GF-D8 (cell line): ENCODE results near the gene PLCG2.

Source experiments
- DNase-seq: peaks from one replicate; lab custom pipeline; 2025; lab: John Stamatoyannopoulos, UW

Gene PLCG2

GRCh38 chr16:81878529-81878928 is 99.4 kb downstream of the PLCG2 start:
- DNase-seq: no peak

GRCh38 chr16:81879625-81880024 is 100.5 kb downstream of the PLCG2 start:
- no peak for DNase-seq

GRCh38 chr16:81880816-81881215 is 101.7 kb downstream of the PLCG2 start:
- DNase-seq: no peak

GRCh38 chr16:81881228-81881627 is 102.1 kb downstream of the PLCG2 start:
- DNase-seq: no peak

- no peak for DNase-seq
These were observed 103.5 kb downstream of the PLCG2 start for GRCh38 chr16:81882559-81882958.

DNA sequence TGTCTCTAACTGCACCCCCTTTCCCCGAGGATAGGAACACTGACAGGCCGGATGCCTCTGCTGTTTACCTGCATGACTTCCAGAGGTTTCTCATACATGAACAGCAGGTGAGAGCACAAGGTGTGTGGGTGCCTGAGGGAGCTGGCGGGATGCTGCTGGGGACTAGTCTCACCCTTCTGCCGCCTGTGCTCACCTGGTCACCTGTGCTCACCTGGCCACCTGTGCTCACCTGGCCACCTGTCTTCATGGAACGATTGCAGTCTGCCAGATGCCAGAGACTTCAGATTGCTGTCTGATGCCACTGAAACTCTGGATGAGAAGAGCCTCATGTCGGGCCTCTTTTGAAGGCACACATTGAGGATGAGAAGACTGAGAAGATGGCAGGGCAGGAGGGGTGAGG is 104.1 kb downstream of the PLCG2 start:
- no peak for DNase-seq

DNA sequence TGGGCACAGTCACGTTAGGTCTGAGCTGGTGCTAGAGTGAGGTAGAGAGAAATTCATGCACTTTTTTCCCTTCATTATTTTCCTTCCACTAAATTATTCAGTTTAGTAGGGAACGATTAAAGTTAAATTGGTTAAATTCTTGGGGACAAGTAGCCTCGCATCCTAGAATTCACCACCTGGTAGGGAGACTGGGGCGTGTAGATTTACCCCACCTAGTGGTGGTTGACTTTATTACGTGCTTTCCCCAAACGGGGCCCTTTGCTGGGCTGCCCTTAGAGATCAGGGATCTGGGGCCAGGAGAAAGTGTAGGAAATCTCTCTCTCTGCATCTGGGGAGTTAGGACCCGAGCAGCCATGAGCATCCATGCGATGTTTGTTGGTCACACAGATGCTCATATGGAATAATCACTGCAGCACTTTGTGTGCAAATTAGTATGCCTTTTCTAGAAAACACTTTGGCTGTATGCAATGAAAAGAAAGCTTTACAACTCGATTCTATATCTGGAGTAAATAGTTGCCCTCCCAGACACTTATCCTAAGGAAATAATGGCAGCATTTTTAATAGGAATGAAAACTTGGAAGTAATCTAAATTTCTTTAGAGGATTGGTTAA is 107.0 kb downstream of the PLCG2 start:
- DNase-seq: no peak

- no peak for DNase-seq
These were observed 109.7 kb downstream of the PLCG2 start for GRCh38 chr16:81888520-81889394.

- DNase-seq: no peak
These were observed 112.8 kb downstream of the PLCG2 start for GRCh38 chr16:81891736-81892364.

- DNase-seq: no peak
These were observed 115.5 kb downstream of the PLCG2 start for GRCh38 chr16:81894592-81894991.

DNA sequence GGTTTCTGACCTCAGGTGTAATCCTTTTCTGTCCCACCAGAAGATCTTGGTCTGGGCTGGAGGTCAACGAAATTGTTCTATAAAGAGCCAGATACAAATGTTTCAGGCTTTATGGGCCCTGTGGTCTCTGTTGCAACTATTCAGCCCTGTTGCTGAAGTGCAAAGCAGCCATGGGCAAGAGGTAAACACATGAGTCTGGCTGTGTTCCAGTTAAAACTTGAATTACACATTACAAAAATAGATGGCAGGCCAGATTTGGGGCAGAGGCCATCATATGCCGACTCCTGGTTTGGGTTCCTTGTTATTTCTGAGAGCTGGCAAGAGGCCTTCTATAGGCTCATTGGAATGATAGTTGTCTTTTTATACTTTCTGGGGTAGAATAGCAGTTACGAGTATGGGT is 117.8 kb downstream of the PLCG2 start:
- no peak for DNase-seq

DNA sequence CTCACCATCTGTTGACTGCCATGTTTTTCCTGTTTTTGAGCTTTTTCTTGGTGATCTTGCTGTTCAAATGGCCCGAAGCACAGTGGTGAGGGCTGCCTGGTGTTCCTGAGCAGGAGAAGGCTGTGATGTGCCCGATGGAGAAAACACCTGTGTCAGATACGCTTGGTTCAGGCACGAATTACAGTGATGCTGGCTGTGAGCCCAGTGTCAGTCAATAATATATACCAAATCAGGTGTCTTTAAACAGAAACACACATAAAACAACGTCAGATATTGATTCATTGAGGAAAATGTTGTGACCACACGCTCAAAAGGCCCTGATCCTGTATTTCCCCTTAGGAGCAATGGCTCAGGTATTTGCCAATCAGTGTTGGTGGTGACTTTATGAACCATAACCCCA is 120.5 kb downstream of the PLCG2 start:
- DNase-seq: no peak

DNA sequence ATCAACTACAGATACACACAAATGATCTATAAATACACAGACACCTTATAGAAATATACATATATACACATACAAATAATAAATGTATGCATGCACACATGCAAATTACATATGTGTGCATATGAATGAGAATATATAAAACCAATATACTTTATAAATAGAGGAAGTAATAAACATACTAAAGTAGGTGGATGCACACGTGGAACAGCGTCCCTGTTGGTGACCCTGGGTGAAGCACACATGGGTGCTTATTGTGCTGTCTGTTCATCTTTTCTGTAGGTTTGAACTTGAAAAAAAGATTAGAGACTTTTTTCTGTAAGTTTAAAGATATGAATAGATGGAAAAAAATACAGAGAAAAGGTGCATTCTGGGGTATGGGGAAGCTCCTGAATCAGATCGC is 120.9 kb downstream of the PLCG2 start:
- DNase-seq: no peak

DNA sequence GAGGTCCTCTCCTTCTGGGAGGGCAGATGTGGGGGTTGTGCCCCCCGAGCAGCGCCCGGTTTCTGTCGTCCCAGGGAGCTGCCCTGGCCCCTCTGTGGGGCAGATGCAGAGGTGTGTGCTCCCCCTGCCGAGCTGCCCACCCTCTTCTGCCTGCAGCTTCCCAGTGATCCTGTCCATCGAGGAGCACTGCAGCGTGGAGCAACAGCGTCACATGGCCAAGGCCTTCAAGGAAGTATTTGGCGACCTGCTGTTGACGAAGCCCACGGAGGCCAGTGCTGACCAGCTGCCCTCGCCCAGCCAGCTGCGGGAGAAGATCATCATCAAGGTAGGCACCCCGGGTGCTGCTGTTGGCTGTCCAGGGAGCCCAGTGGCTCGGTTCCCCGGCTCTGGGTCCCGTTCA is 121.4 kb downstream of the PLCG2 start:
- no peak for DNase-seq

- no peak for DNase-seq
These were observed 122.4 kb downstream of the PLCG2 start for GRCh38 chr16:81901484-81901883.

GRCh38 chr16:81902025-81902424 is 122.9 kb downstream of the PLCG2 start:
- DNase-seq: no peak

DNA sequence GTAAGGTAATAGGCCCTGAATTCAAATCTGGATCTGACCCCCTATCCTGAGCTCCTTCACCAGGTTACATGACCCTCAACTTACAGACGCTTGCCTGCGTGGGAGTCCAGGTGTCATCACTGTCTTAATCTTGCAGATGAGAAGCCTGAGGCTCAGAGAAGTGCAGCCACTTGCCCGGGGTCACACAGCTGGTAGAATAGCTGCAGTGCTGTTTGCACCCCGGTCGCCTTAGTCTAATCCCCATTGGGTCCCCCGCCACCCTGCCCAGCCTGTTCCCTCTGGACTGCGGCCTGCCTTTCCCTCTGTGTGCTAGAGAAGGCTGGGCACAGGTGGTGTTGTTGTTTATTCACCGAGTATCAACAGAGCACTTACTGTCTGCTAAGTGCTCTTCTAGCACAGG is 125.2 kb downstream of the PLCG2 start:
- DNase-seq: no peak

GRCh38 chr16:81905277-81905676 is 126.2 kb downstream of the PLCG2 start:
- DNase-seq: no peak

DNA sequence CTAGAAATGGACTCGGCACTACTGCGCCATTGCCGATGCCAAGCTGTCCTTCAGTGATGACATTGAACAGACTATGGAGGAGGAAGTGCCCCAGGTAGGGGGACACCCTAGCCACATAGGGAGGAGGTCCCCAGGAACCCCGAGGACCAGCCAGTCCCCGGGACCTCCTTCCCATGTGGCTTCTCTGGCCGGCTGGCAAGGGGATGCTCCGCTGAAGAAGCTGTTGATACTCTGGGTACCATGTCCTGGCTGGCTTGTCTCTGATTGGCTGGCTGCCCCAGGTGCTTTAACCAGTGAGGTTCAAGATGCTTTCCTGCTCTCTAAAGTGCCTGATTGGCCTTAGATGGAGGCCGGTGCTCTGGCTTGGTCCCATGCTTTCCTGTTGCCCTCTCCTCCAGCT is 128.6 kb downstream of the PLCG2 start:
- DNase-seq: no peak

DNA sequence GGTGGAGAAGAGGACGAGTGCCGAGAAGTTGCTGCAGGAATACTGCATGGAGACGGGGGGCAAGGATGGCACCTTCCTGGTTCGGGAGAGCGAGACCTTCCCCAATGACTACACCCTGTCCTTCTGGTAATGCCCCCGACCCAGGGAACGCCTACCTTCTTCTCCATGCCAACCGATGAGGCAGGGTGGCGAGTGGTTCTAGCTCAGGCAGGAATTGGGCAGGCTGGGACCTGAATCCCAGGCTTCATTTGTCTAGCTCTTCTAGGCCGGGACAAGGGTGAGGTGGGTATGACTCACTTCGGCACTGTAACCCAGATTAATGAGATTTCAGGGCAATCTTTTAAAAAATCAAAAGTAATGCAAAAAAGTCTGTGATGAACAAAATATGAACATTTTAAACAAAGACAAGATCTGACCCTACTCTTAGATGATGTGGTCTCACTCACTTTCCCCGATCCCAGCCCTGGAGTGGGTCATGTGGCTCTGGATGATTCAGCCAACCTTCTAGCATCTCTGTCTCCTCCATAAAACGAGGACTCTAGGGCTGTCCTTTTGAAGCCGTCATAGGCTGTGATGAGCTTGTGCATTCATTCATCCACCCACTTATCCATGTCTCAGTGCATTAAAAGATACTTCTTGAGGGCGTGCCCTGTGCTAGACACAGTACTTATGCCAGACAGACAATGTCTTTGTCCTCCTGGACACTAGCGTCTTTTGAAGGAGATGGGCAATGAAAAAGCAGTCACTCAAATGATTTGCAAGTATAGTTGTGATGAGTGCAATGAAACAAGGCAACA is 129.6 kb downstream of the PLCG2 start:
- no peak for DNase-seq

GRCh38 chr16:81910366-81910885 is 131.3 kb downstream of the PLCG2 start:
- no peak for DNase-seq

DNA sequence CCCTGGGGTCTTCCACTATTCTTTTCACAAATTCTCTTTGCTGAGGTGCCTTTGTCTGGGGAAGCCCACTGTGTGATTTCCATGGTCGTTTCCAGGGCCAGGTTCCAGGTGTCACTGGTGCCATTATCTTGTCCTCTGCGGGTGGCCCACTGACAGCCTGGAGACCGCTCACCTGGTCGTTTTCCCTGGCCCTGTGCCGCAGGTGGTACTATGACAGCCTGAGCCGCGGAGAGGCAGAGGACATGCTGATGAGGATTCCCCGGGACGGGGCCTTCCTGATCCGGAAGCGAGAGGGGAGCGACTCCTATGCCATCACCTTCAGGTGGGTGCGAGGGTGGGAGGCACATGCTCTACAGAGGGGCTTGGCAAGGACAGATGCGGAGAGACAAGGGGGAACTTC is 133.3 kb downstream of the PLCG2 start:
- no peak for DNase-seq
